Glutamatergic neuron (in vitro differentiated cells): ENCODE data around the gene MYL11. TPM values are rescaled to one million over a fixed set of nuclear protein-coding genes. Genes with fewer than 3 reads are reported as not detected.
A peak's percentile ranks its signal among the peaks of the same experiment; 100 is the strongest.

Experiments used
- DNase-seq: peaks from one replicate; pipeline ENCODE4 v3.0.0; 2022
- H3K27ac Mint-ChIP-seq: one replicate; pipeline ENCODE4 v1.8.0; 2020; ENCODE audit warnings: mild to moderate bottlenecking, mixed read lengths, inconsistent platforms; ENCODE audit not compliant: unreplicated experiment
- H3K27me3 Mint-ChIP-seq: one replicate; pipeline ENCODE4 v1.8.0; 2020; ENCODE audit warnings: mild to moderate bottlenecking, moderate library complexity, mixed read lengths, inconsistent platforms; ENCODE audit not compliant: unreplicated experiment
- H3K36me3 Mint-ChIP-seq: one replicate; pipeline ENCODE4 v1.8.0; 2020; ENCODE audit warnings: mild to moderate bottlenecking, mixed read lengths, inconsistent platforms; ENCODE audit not compliant: unreplicated experiment
- H3K4me1 Mint-ChIP-seq: one replicate; pipeline ENCODE4 v1.8.0; 2020; ENCODE audit warnings: mild to moderate bottlenecking, low read depth, mixed read lengths, inconsistent platforms; ENCODE audit not compliant: unreplicated experiment
- H3K4me3 Mint-ChIP-seq: one replicate; pipeline ENCODE4 v1.8.0; 2020; ENCODE audit warnings: mild to moderate bottlenecking, mixed read lengths, inconsistent platforms; ENCODE audit not compliant: unreplicated experiment
- H3K9me3 Mint-ChIP-seq: one replicate; pipeline ENCODE4 v1.8.0; 2020; ENCODE audit warnings: mild to moderate bottlenecking, moderate library complexity, mixed read lengths, inconsistent platforms; ENCODE audit not compliant: unreplicated experiment
- CTCF ChIP-seq: fragments of 200-600 bp; sonication (generic); IDR thresholded peaks from one replicate; pipeline ENCODE4 v1.5.0; 2021; ENCODE audit not compliant: partially characterized antibody, unreplicated experiment
- total RNA-seq: library from RNA; stranded (reverse); fragmentation: NEBNext Ultra II Directional; extraction: Animal tissue kit (Norgen Biotek cat#: 25700); gene quantifications from one replicate; pipeline ENCODE4 v1.2.1, GENCODE V29; 2021; ENCODE audit not compliant: unreplicated experiment

MYL11 gene
- total RNA-seq, 1 donor from 2014 or later = not detected

- Mint-ChIP-seq H3K27me3 (peaks cover 4% of the 10 kb centered on the region), H3K27ac (no peak overlapping the region), H3K9me3 (peaks cover 8% of the 10 kb centered on the region), H3K36me3 (no peaks in the 10 kb centered on the region), H3K4me3 (no peak overlapping the region), H3K4me1 (peaks cover 3% of the 10 kb centered on the region)
- DNase-seq = no peak
- no peak for TF ChIP-seq CTCF
These were observed 38.7 kb downstream of the MYL11 start for GRCh38 chr16:30413112-30413806.

GRCh38 chr16:30414159-30414558 lies 39.6 kb downstream of the MYL11 start:
- no peak for DNase-seq
- TF ChIP-seq CTCF = no peak
- H3K4me1 Mint-ChIP-seq = peaks cover 3% of the 10 kb centered on the region
- H3K27me3 Mint-ChIP-seq = peaks cover 9% of the 10 kb centered on the region
- no peak overlapping the region for H3K4me3 Mint-ChIP-seq
- H3K27ac Mint-ChIP-seq = no peak overlapping the region
- H3K9me3 Mint-ChIP-seq = peaks cover 13% of the 10 kb centered on the region
- no peaks in the 10 kb centered on the region for H3K36me3 Mint-ChIP-seq

- DNase-seq = no peak
- H3K27me3 Mint-ChIP-seq = peaks cover 14% of the 10 kb centered on the region
- TF ChIP-seq CTCF = no peak
- no peak overlapping the region for H3K27ac Mint-ChIP-seq
- no peaks in the 10 kb centered on the region for H3K36me3 Mint-ChIP-seq
- peak overlapping the region; percentile 2 for H3K4me3 Mint-ChIP-seq
- peaks cover 9% of the 10 kb centered on the region for H3K9me3 Mint-ChIP-seq
- H3K4me1 Mint-ChIP-seq = peaks cover 3% of the 10 kb centered on the region
These were observed 41.5 kb downstream of the MYL11 start for GRCh38 chr16:30416047-30416603.

GRCh38 chr16:30416624-30417528 lies 42.3 kb downstream of the MYL11 start:
- H3K27ac Mint-ChIP-seq = peak overlapping the region; percentile 20
- peak overlapping the region; percentile 33 for H3K4me3 Mint-ChIP-seq
- H3K4me1 Mint-ChIP-seq = peaks cover 3% of the 10 kb centered on the region
- peaks cover 14% of the 10 kb centered on the region for H3K27me3 Mint-ChIP-seq
- peaks cover 9% of the 10 kb centered on the region for H3K9me3 Mint-ChIP-seq
- no peak for DNase-seq
- no peak for TF ChIP-seq CTCF
- no peaks in the 10 kb centered on the region for H3K36me3 Mint-ChIP-seq
